Spleen (tissue), 11 donors: ENCODE measurements around the gene SCRN2. TPM values are rescaled to one million over a fixed set of nuclear protein-coding genes. Genes with fewer than 3 reads are reported as not detected.
A peak's percentile ranks its signal among the peaks of the same experiment; 100 is the strongest.

Experiments
- DNase-seq: peaks from one replicate; pipeline ENCODE4 v3.0.0-alpha.2; 2020
- H3K27ac ChIP-seq, 8 donors: fragments of 200-600 bp; sonication (generic) in 7 of 8; 1 replicate in 4 of 8; 2 replicates in 4 of 8; pipeline versions ENCODE4 v1.5.0 to v1.8.0; 2016 to 2021; ENCODE audit warnings: inconsistent platforms in 4 of 8, mild to moderate bottlenecking in 4 of 8, moderate library complexity in 1 of 8
- H3K27me3 ChIP-seq, 7 donors: fragments of 200-600 bp; sonication (generic) in 6 of 7; replicated peaks in 1 of 7; 1 replicate in 4 of 7; 2 replicates in 3 of 7; pipeline versions ENCODE4 v1.5.0 to v1.8.0; 2016 to 2021; ENCODE audit warnings: inconsistent platforms in 3 of 7, mild to moderate bottlenecking in 1 of 7
- H3K36me3 ChIP-seq, 6 donors: fragments of 200-600 bp; sonication (generic) in 5 of 6; 1 replicate in 4 of 6; 2 replicates in 2 of 6; pipeline versions ENCODE4 v1.5.0 to v1.8.0; 2016 to 2021; ENCODE audit warnings: inconsistent platforms in 2 of 6
- H3K4me1 ChIP-seq, 6 donors: fragments of 200-600 bp; sonication (generic) in 5 of 6; 1 replicate in 3 of 6; 2 replicates in 3 of 6; pipeline versions ENCODE4 v1.5.0 to v1.8.0; 2016 to 2021; ENCODE audit warnings: inconsistent platforms in 3 of 6
- H3K4me3 ChIP-seq, 8 donors: fragments of 200-600 bp; sonication (generic) in 7 of 8; 1 replicate in 4 of 8; 2 replicates in 4 of 8; pipeline versions ENCODE4 v1.5.0 to v1.8.0; 2016 to 2021; ENCODE audit warnings: inconsistent platforms in 4 of 8, mild to moderate bottlenecking in 4 of 8, moderate library complexity in 2 of 8
- H3K9me3 ChIP-seq, 8 donors: fragments of 200-600 bp; sonication (generic) in 7 of 8; 1 replicate in 4 of 8; 2 replicates in 4 of 8; pipeline versions ENCODE4 v1.5.0 to v1.8.0; 2016 to 2021; ENCODE audit warnings: inconsistent platforms in 4 of 8
- CTCF ChIP-seq, 11 experiments: fragments of 200-600 bp in 7 of 11; fragments of 450-650 bp in 4 of 11; sonication (generic) in 4 of 11; IDR thresholded peaks in 8 of 11; conservative IDR thresholded peaks in 3 of 11; 1 replicate in 7 of 11; 2 replicates in 4 of 11; pipeline versions ENCODE4 v1.4.0 to v1.8.0; 2016 to 2021; ENCODE audit warnings: antibody characterized with exemption in 11 of 11, inconsistent platforms in 4 of 11, mild to moderate bottlenecking in 1 of 11
- POLR2A ChIP-seq, 3 donors: fragments of 450-650 bp; IDR thresholded peaks; one replicate each; pipeline ENCODE4 v1.5.1; 2017; ENCODE audit warnings: antibody characterized with exemption in 3 of 3, mild to moderate bottlenecking in 1 of 3
- POLR2AphosphoS5 ChIP-seq, 3 donors: sonication (generic); formaldehyde crosslinking; IDR thresholded peaks; one replicate each; pipeline ENCODE4 v1.5.1; 2017; ENCODE audit warnings: antibody characterized with exemption in 3 of 3
- WGBS, 5 donors: extraction: QIAGEN DNeasy Blood & Tissue Kit in 3 of 5; methylation state at CpG; one replicate each; pipeline versions ENCODE4 v1.1.5 to v1.1.7; 2013 to 2018; 5-methylcytosine and 5-hydroxymethylcytosine counted together
- intact Hi-C: fragments of 100-400 bp; cut with DNase I; formaldehyde crosslinking; loops from one replicate; pipeline ENCODE4 v1.15.0; 2023; ENCODE audit warnings: low total_unique reads
- polyA plus RNA-seq, 3 donors: library from polyadenylated mRNA; stranded (reverse); fragments of 200-250 nt; gene quantifications; one replicate each; pipeline ENCODE4 v1.2.1, GENCODE V29; 2013
- total RNA-seq, 7 donors: library from RNA; depleted of rRNA in 3 of 7; stranded (reverse); fragments of >200 nt in 3 of 7; fragmentation: NEBNext Ultra II Directional in 4 of 7; extraction: Animal tissue kit (Norgen Biotek cat#: 25700) in 4 of 7; gene quantifications; one replicate each; pipeline versions ENCODE4 v1.1.0 to v1.2.1, GENCODE V29; 2016 to 2021
- donor health status: healthy with polysubstance abuse.
- donor health status: DM: no; HTN: no; CAD: no; lungs with moderate emphysema.
- donor health status: DM: no; HTN: no; CAD: no.
- donor health status: Bipolar disorder and iron deficiency.
- donor health status: healthy.
- donor health status: DM: no; HTN: no; CAD: no.
- donor health status: DM: yes; HTN: yes; CAD: no.

The SCRN2 gene
- total and polyA plus RNA-seq, 10 donors: 37.5 to 59.4 (median 49.7) TPM

DNA sequence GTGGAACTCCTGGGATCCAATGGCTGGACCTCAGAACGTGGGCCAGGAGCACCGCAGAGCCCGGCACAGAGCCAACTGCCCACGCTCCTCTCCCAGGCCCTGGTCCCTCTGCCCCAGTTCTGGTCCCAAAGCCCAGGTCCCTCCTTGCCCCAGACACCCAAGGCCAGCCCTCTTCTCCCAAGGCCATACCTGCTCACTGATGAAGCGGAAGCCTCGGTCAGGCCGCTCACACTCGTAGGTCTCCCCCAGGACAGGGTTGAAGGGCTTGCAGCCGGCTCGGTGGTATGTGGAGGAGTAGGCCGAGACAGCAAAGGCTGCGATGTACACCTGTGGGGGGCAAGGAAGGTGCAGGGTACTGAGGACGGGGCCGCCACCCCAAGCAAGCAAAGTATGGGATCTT is 28.0 kb downstream of the SCRN2 start:
- no peak for DNase-seq
- intact Hi-C loops: no loop called here
- H3K4me1 ChIP-seq: peaks cover 0 to 5% (median 0%) of the 10 kb centered on the region in 6 donors
- no peak overlapping the region for H3K4me3 ChIP-seq
- H3K27me3 ChIP-seq: no peaks in the 10 kb centered on the region
- TF ChIP-seq CTCF (IDR thresholded peaks at IDR 0.05 in 8 of 11, conservative IDR thresholded peaks at IDR 0.05 in 3 of 11): no peak
- no peak for TF ChIP-seq POLR2A (IDR thresholded peaks at IDR 0.05)
- TF ChIP-seq POLR2AphosphoS5 (IDR thresholded peaks at IDR 0.05): no peak
- H3K36me3 ChIP-seq: peaks cover 2 to 100% (median 92%) of the 10 kb centered on the region in 6 donors
- H3K27ac ChIP-seq: no peak overlapping the region
- WGBS, 5 donors: 92 to 96% (median 94%) methylated on average over 14 of the region's 14 CpGs
- H3K9me3 ChIP-seq: no peaks in the 10 kb centered on the region

DNA sequence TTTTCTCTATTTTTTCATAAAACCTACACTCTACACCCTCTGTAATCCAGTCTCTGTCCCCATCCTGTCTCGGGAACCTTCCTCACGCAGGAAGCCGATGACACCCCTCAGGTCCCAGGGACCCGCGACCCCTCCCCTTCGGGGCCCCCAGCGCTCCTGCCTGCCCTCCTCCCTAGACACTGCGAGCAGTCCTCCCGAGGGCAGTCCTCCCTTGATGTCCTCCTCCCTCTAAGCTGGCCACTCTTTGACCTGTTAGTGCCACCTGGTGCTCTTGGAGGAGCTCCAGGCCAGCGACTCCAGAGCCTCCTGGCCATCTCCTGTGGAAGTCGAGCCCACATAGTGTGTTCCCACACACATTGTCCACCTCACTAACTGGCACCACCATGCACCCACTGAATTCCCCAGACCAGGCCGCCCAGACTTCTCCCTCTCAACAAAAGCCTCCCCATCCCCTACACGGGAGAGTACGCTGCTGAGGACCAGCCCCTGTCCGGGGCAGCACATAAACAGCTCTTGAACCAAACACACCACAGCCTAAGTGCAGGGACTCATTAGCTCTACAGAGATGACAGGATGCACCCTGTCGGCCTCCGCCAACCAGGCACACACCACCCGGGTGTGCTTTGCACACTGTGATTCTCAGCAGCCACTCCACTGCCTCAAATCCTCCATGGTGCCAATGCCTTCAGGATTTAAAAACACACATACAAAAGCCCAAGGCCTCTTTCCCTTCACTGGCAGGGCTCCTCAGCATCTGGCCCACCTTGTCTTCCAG is 28.7 kb downstream of the SCRN2 start:
- Histone ChIP-seq H3K4me1 (peaks cover 0 to 5% (median 0%) of the 10 kb centered on the region in 6 donors), H3K9me3 (no peaks in the 10 kb centered on the region), H3K4me3 (no peak overlapping the region), H3K27me3 (no peaks in the 10 kb centered on the region), H3K27ac (no peak overlapping the region), H3K36me3 (peaks cover 2 to 100% (median 93%) of the 10 kb centered on the region in 6 donors)
- TF ChIP-seq POLR2A (IDR thresholded peaks at IDR 0.05) (no peak), POLR2AphosphoS5 (IDR thresholded peaks at IDR 0.05) (no peak), CTCF (IDR thresholded peaks at IDR 0.05 in 8 of 11, conservative IDR thresholded peaks at IDR 0.05 in 3 of 11) (no peak)
- 84 to 89% (median 88%) methylated on average over 18 of the region's 18 CpGs for WGBS, 5 donors
- intact Hi-C loops: no loop called here
- no peak for DNase-seq

- H3K9me3 ChIP-seq: no peaks in the 10 kb centered on the region
- H3K27ac ChIP-seq: no peak overlapping the region
- intact Hi-C loops: no loop called here
- DNase-seq: no peak
- peaks cover 0 to 5% (median 0%) of the 10 kb centered on the region in 6 donors for H3K4me1 ChIP-seq
- no peaks in the 10 kb centered on the region for H3K27me3 ChIP-seq
- TF ChIP-seq POLR2AphosphoS5 (IDR thresholded peaks at IDR 0.05) (no peak), CTCF (IDR thresholded peaks at IDR 0.05 in 8 of 11, conservative IDR thresholded peaks at IDR 0.05 in 3 of 11) (no peak), POLR2A (IDR thresholded peaks at IDR 0.05) (no peak)
- 61 to 95% (median 83%) methylated on average over 7 of the region's 7 CpGs for WGBS, 5 donors
- H3K36me3 ChIP-seq: peaks cover 2 to 100% (median 92%) of the 10 kb centered on the region in 6 donors
- H3K4me3 ChIP-seq: no peak overlapping the region
Observed at GRCh38 chr17:47811709-47812108, 29.4 kb downstream of the SCRN2 start.

GRCh38 chr17:47810901-47811635 is 30.0 kb downstream of the SCRN2 start:
- no peak for DNase-seq
- Histone ChIP-seq H3K9me3 (no peaks in the 10 kb centered on the region), H3K27ac (peak overlapping the region in 1 of 8 donors; percentile 5), H3K4me1 (peaks cover 0 to 5% (median 0%) of the 10 kb centered on the region in 6 donors), H3K36me3 (peaks cover 0 to 100% (median 90%) of the 10 kb centered on the region in 6 donors), H3K4me3 (no peak overlapping the region), H3K27me3 (no peaks in the 10 kb centered on the region)
- TF ChIP-seq POLR2A (IDR thresholded peaks at IDR 0.05): no peak
- no peak for TF ChIP-seq POLR2AphosphoS5 (IDR thresholded peaks at IDR 0.05)
- WGBS, 5 donors: 76 to 93% (median 90%) methylated on average over 9 of the region's 9 CpGs
- intact Hi-C loops: no loop called here
